PFSK-1 (cell line): ENCODE data around the gene B3GNT8.

Experiments used
- POLR2AphosphoS5 ChIP-seq: IDR thresholded peaks from 2 replicates; pipeline ENCODE4 v1.6.1; 2012; ENCODE audit warnings: low read depth, mild to moderate bottlenecking, control low read depth, low read length, moderate library complexity
- SIN3A ChIP-seq: IDR thresholded peaks from 2 replicates; pipeline ENCODE4 v1.6.1; 2012; ENCODE audit warnings: mild to moderate bottlenecking, low read length, moderate library complexity, borderline replicate concordance; ENCODE audit not compliant: insufficient read depth
- TAF1 ChIP-seq: IDR thresholded peaks from 2 replicates; pipeline ENCODE4 v1.6.1; 2012; ENCODE audit warnings: low read length, control low read depth, borderline replicate concordance; ENCODE audit not compliant: insufficient read depth

DNA sequence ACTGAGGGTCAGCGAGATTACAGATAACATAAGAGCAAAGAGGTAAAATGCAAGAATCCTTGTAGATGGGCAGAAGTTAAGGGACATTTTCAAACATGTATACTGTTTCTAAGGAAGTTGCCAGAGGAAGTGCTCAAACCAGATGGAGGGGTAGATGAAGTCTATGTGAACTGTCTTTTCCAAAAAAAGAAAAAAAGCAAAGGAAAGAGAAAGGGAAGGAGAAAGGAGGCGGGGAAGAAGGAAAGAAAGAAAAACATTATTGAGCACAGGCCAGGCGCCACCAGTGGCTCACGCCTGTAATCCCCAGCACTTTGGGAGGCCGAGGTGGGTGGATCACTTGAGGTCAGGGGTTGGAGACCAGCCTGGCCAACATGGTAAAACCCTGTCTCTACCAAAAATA lies 7.3 kb upstream of the B3GNT8 start:
- TF ChIP-seq TAF1 (no peak), POLR2AphosphoS5 (no peak), SIN3A (no peak)
